ENCODE measurements around the gene DPPA4. TPM values are rescaled to one million over a fixed set of nuclear protein-coding genes. Genes with fewer than 3 reads are reported as not detected.

The DPPA4 gene
- total and polyA plus RNA-seq, 7 donors: not detected

DNA sequence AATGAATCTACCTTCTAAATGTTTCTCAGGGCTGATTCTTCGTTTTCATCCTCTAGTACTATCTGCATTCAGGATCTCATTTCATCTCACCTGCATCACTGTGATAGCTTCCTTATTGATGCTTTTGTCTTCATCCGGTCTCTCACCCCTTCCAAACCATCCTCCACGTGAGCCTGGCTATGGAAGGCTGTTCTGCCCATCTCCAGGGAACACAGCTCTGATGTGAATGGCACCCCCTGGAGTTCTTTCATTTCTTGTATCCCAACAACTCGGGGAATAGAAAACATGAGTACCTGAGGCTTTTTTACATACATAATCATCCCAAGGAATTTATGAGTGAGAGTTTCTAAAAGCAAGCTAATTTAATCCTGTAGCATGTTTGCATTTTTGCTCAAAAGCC, 8.8 kb upstream of the DPPA4 start:
- TF ChIP-seq, protein P1, sequence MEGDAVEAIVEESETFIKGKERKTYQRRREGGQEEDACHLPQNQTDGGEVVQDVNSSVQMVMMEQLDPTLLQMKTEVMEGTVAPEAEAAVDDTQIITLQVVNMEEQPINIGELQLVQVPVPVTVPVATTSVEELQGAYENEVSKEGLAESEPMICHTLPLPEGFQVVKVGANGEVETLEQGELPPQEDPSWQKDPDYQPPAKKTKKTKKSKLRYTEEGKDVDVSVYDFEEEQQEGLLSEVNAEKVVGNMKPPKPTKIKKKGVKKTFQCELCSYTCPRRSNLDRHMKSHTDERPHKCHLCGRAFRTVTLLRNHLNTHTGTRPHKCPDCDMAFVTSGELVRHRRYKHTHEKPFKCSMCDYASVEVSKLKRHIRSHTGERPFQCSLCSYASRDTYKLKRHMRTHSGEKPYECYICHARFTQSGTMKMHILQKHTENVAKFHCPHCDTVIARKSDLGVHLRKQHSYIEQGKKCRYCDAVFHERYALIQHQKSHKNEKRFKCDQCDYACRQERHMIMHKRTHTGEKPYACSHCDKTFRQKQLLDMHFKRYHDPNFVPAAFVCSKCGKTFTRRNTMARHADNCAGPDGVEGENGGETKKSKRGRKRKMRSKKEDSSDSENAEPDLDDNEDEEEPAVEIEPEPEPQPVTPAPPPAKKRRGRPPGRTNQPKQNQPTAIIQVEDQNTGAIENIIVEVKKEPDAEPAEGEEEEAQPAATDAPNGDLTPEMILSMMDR (IDR thresholded peaks at IDR 0.05): no peak
- WGBS, 3 donors: 43 to 46% (median 43%) methylated on average over 4 of the region's 4 CpGs
- H3K4me3 ChIP-seq: no peak overlapping the region
- H3K36me3 ChIP-seq (ENCODE audit: insufficient read depth in 1 of 2, low read depth in 1 of 2): no peaks in the 10 kb centered on the region
- no peaks in the 10 kb centered on the region for H3K9me3 ChIP-seq
- H3K4me1 ChIP-seq: no peaks in the 10 kb centered on the region
- no peak for DNase-seq
- H3K27ac ChIP-seq: no peak overlapping the region
- intact Hi-C loops (cut with DNase I): no loop called here
- no peaks in the 10 kb centered on the region for H3K27me3 ChIP-seq (ENCODE audit: insufficient read depth in 3 of 3, low read length in 2 of 3)
- no peak for ATAC-seq

- no peak for ATAC-seq
- WGBS, 3 donors: 56 to 61% (median 60%) methylated on average over 5 of the region's 5 CpGs
- intact Hi-C loops (cut with DNase I): no loop called here
- no peaks in the 10 kb centered on the region for H3K9me3 ChIP-seq
- DNase-seq: no peak
- peaks cover 0 to 1% (median 0%) of the 10 kb centered on the region in 3 donors for H3K27me3 ChIP-seq (ENCODE audit: insufficient read depth in 3 of 3, low read length in 2 of 3)
- H3K4me3 ChIP-seq: no peak overlapping the region
- H3K36me3 ChIP-seq (ENCODE audit: insufficient read depth in 1 of 2, low read depth in 1 of 2): no peaks in the 10 kb centered on the region
- H3K27ac ChIP-seq: no peak overlapping the region
- TF ChIP-seq, protein P1 (IDR thresholded peaks at IDR 0.05): no peak
- no peaks in the 10 kb centered on the region for H3K4me1 ChIP-seq
Measured at GRCh38 chr3:109339714-109340648, 2.6 kb upstream of the DPPA4 start.

DNA sequence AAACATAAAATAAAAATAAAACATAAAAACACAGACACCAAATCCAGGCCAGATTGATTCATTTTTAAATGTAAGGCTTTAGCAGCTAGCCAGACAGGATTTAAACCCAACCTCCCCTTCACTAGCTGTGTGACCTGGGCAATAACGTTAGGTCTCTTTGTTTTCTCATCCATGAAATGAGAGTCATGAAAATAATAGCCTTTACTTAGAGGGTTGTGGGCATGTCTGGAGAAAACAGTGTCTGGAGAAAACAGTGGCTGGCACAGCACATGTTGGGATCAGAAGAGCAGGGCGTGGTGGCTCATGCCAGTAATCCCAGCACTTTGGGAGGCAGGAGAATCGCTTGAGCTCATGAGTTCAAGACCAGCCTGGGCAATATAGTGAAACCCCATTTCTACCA, 1.9 kb upstream of the DPPA4 start:
- H3K27me3 ChIP-seq (ENCODE audit: insufficient read depth in 3 of 3, low read length in 2 of 3): peaks cover 0 to 1% (median 0%) of the 10 kb centered on the region in 3 donors
- no peak overlapping the region for H3K27ac ChIP-seq
- intact Hi-C loops (cut with DNase I): no loop called here
- no peak overlapping the region for H3K4me3 ChIP-seq
- 40 to 45% (median 41%) methylated on average over 3 of the region's 3 CpGs for WGBS, 3 donors
- H3K9me3 ChIP-seq: no peaks in the 10 kb centered on the region
- ATAC-seq (no peak), DNase-seq (no peak)
- H3K4me1 ChIP-seq: no peaks in the 10 kb centered on the region
- no peaks in the 10 kb centered on the region for H3K36me3 ChIP-seq (ENCODE audit: insufficient read depth in 1 of 2, low read depth in 1 of 2)
- TF ChIP-seq, protein P1 (IDR thresholded peaks at IDR 0.05): no peak

DNA sequence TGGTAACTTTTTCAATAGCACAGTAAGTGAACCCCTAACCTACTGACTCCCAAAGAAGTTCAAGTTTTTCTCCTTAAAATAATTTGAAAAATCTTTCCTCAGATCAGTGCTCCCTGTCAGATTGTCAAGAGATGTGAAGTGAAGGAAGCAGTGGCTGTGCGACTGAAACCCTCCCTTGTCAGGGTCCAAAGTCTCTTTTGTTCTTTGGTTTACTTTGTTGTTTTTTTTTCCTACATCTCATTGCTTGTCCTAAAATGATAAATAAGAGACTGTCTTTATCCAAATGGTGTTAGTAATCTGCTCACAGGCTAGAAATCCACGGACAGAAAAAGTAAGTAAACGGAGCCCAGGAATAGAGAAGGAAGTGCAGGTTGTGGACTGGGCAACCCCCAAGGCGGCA, 976 bp upstream of the DPPA4 start:
- Histone ChIP-seq H3K27ac (no peak overlapping the region), H3K27me3 (ENCODE audit: insufficient read depth in 3 of 3, low read length in 2 of 3) (peaks cover 0 to 1% (median 0%) of the 10 kb centered on the region in 3 donors), H3K9me3 (no peaks in the 10 kb centered on the region), H3K36me3 (ENCODE audit: insufficient read depth in 1 of 2, low read depth in 1 of 2) (no peaks in the 10 kb centered on the region), H3K4me3 (no peak overlapping the region), H3K4me1 (no peaks in the 10 kb centered on the region)
- ATAC-seq (no peak), DNase-seq (no peak)
- WGBS, 3 donors: 42 to 52% (median 51%) methylated on average over 4 of the region's 4 CpGs
- intact Hi-C loops (cut with DNase I): no loop called here
- TF ChIP-seq, protein P1 (IDR thresholded peaks at IDR 0.05): no peak

Data from psoas muscle (tissue), 8 donors.